H9 (cell line): Measurements from ENCODE around the gene RNF111. TPM values are rescaled to one million over a fixed set of nuclear protein-coding genes. Genes with fewer than 3 reads are reported as not detected.
A peak's percentile ranks its signal among the peaks of the same experiment; 100 is the strongest.

Experiments used
- DNase-seq: peaks from one replicate; pipeline ENCODE4 v3.0.0-alpha.2; 2017
- H2AFZ ChIP-seq: one replicate; pipeline ENCODE4 v1.6.1; 2013; ENCODE audit warnings: mild to moderate bottlenecking, low read length, control low read depth, moderate library complexity
- H2AK5ac ChIP-seq: 2 replicates; pipeline ENCODE4 v1.6.1; 2013; ENCODE audit warnings: low read length, control low read depth, mixed read lengths; ENCODE audit not compliant: insufficient read length
- H2BK120ac ChIP-seq: one replicate; pipeline ENCODE4 v1.6.1; 2013; ENCODE audit warnings: low read depth, mild to moderate bottlenecking, low read length, control low read depth, inconsistent platforms; ENCODE audit not compliant: poor library complexity, severe bottlenecking
- H2BK12ac ChIP-seq: 2 replicates; pipeline ENCODE4 v1.6.1; 2013; ENCODE audit warnings: low read length, control low read depth, mixed read lengths, low read depth; ENCODE audit not compliant: insufficient read length
- H2BK15ac ChIP-seq: 2 replicates; pipeline ENCODE4 v1.6.1; 2013; ENCODE audit warnings: low read depth, low read length, control low read depth
- H2BK20ac ChIP-seq: one replicate; pipeline ENCODE4 v1.6.1; 2013; ENCODE audit warnings: low read depth, mild to moderate bottlenecking, low read length, control low read depth, inconsistent platforms; ENCODE audit not compliant: poor library complexity, severe bottlenecking
- H2BK5ac ChIP-seq: 2 replicates; pipeline ENCODE4 v1.6.1; 2013; ENCODE audit warnings: low read length, control low read depth, mixed read lengths; ENCODE audit not compliant: insufficient read length
- H3K14ac ChIP-seq: 2 replicates; pipeline ENCODE4 v1.6.1; 2013; ENCODE audit warnings: low read length, control low read depth; ENCODE audit not compliant: insufficient read depth
- H3K18ac ChIP-seq: 2 replicates; pipeline ENCODE4 v1.6.1; 2013; ENCODE audit warnings: low read depth, mild to moderate bottlenecking, mixed read lengths, low read length, control low read depth; ENCODE audit not compliant: insufficient read length
- H3K23ac ChIP-seq: 2 replicates; pipeline ENCODE4 v1.6.1; 2013; ENCODE audit warnings: low read length, control low read depth, mixed read lengths, low read depth; ENCODE audit not compliant: insufficient read length
- H3K23me2 ChIP-seq: 2 replicates; pipeline ENCODE4 v1.6.1; 2013; ENCODE audit warnings: low read depth, mild to moderate bottlenecking, mixed read lengths, low read length, control low read depth; ENCODE audit not compliant: insufficient read length, poor library complexity, severe bottlenecking
- H3K27ac ChIP-seq: 2 replicates; pipeline ENCODE4 v1.5.1; 2013; ENCODE audit warnings: low read length, control low read depth, mixed read lengths, low read depth; ENCODE audit not compliant: insufficient read length
- H3K27me3 ChIP-seq: 2 replicates; pipeline ENCODE4 v1.6.1; 2013; ENCODE audit warnings: low read length, control low read depth, inconsistent platforms; ENCODE audit not compliant: insufficient read depth
- H3K4ac ChIP-seq: 2 replicates; pipeline ENCODE4 v1.6.1; 2013; ENCODE audit warnings: low read depth, mild to moderate bottlenecking, control low read depth, inconsistent platforms, low read length, moderate library complexity
- H3K4me1 ChIP-seq: 2 replicates; pipeline ENCODE4 v1.6.1; 2013; ENCODE audit warnings: low read length, control low read depth, inconsistent platforms; ENCODE audit not compliant: insufficient read depth
- H3K4me2 ChIP-seq: 2 replicates; pipeline ENCODE4 v1.6.1; 2013; ENCODE audit warnings: low read length, control low read depth, mixed read lengths; ENCODE audit not compliant: insufficient read length, insufficient read depth
- H3K56ac ChIP-seq: 2 replicates; pipeline ENCODE4 v1.6.1; 2013; ENCODE audit warnings: low read depth, mild to moderate bottlenecking, mixed read lengths, low read length, control low read depth; ENCODE audit not compliant: insufficient read length
- H3K79me1 ChIP-seq: 2 replicates; pipeline ENCODE4 v1.6.1; 2013; ENCODE audit warnings: low read depth, mild to moderate bottlenecking, moderate library complexity, low read length, control low read depth, inconsistent platforms; ENCODE audit not compliant: insufficient read depth, poor library complexity, severe bottlenecking
- H3K79me2 ChIP-seq: 2 replicates; pipeline ENCODE4 v1.6.1; 2013; ENCODE audit warnings: low read length, control low read depth, inconsistent platforms; ENCODE audit not compliant: insufficient read depth
- H3K9ac ChIP-seq: 2 replicates; pipeline ENCODE4 v1.6.1; 2013; ENCODE audit warnings: low read length, control low read depth, mixed read lengths; ENCODE audit not compliant: insufficient read length; ENCODE audit errors: extremely low read depth
- H3K9me3 ChIP-seq: one replicate; pipeline ENCODE4 v1.6.1; 2013; ENCODE audit warnings: low read depth, low read length, inconsistent platforms; ENCODE audit not compliant: control insufficient read depth
- H3T11ph ChIP-seq: one replicate; pipeline ENCODE4 v1.6.1; 2013; ENCODE audit warnings: mild to moderate bottlenecking, low read length, control low read depth, inconsistent platforms
- H4K20me1 ChIP-seq: one replicate; pipeline ENCODE4 v1.6.1; 2013; ENCODE audit not compliant: control insufficient read depth, insufficient read length, insufficient read depth
- H4K5ac ChIP-seq: 2 replicates; pipeline ENCODE4 v1.6.1; 2013; ENCODE audit warnings: low read depth, mild to moderate bottlenecking, mixed read lengths, low read length, control low read depth; ENCODE audit not compliant: insufficient read length
- H4K8ac ChIP-seq: replicated peaks from 2 replicates; pipeline ENCODE4 v1.6.1; 2013; ENCODE audit warnings: low read length, control low read depth, mixed read lengths, low read depth; ENCODE audit not compliant: insufficient read length
- H4K91ac ChIP-seq: 2 replicates; pipeline ENCODE4 v1.6.1; 2013; ENCODE audit warnings: low read depth, mild to moderate bottlenecking, moderate library complexity, mixed read lengths, low read length, control low read depth; ENCODE audit not compliant: insufficient read length
- H3K27ac Mint-ChIP-seq, 3 experiments: 2 replicates in 2 of 3; 3 replicates in 1 of 3; pipeline ENCODE4 v1.8.0; 2020 to 2021; ENCODE audit warnings: mixed read lengths in 3 of 3, mild to moderate bottlenecking in 1 of 3, moderate library complexity in 1 of 3
- H3K27me3 Mint-ChIP-seq: 2 replicates; pipeline ENCODE4 v1.8.0; 2021; ENCODE audit warnings: low read depth, mild to moderate bottlenecking, moderate library complexity, mixed read lengths
- H3K36me3 Mint-ChIP-seq, 3 experiments: 2 replicates in 2 of 3; 3 replicates in 1 of 3; pipeline ENCODE4 v1.8.0; 2020 to 2021; ENCODE audit warnings: low read depth in 3 of 3, mixed read lengths in 3 of 3; ENCODE audit not compliant: insufficient read depth in 1 of 3
- H3K4me1 Mint-ChIP-seq, 2 experiments: 2 replicates each; pipeline ENCODE4 v1.8.0; 2020; ENCODE audit warnings: mixed read lengths in 2 of 2
- H3K4me3 Mint-ChIP-seq, 2 experiments: 2 replicates in 1 of 2; 3 replicates in 1 of 2; pipeline ENCODE4 v1.8.0; 2020 to 2021; ENCODE audit warnings: mild to moderate bottlenecking in 2 of 2, mixed read lengths in 2 of 2, moderate library complexity in 1 of 2
- H3K9me3 Mint-ChIP-seq, 2 experiments: 2 replicates in 1 of 2; 3 replicates in 1 of 2; pipeline ENCODE4 v1.8.0; 2020; ENCODE audit warnings: mild to moderate bottlenecking in 2 of 2, mixed read lengths in 2 of 2, moderate library complexity in 1 of 2
- CTCF ChIP-seq: fragments of 200-600 bp; sonication (generic); conservative IDR thresholded peaks from 3 replicates; pipeline ENCODE4 v1.8.0; 2021; ENCODE audit warnings: antibody characterized with exemption, mild to moderate bottlenecking
- WGBS: extraction: QIAGEN DNeasy Blood & Tissue Kit; methylation state at CpG from one replicate; pipeline ENCODE4 v1.1.7; 2013; ENCODE audit warnings: missing lambda C conversion rate, low lambda C conversion rate, mixed read lengths; ENCODE audit not compliant: insufficient read length; ENCODE audit errors: extremely low coverage; 5-methylcytosine and 5-hydroxymethylcytosine counted together
- total RNA-seq: library from RNA; stranded (reverse); gene quantifications from 2 replicates; pipeline ENCODE4 v1.2.1, GENCODE V29; 2021

The RNF111 gene
- total RNA-seq, 1 experiment from 2014 or later = 28.0 TPM

GRCh38 chr15:58980351-58980939, 7.0 kb upstream of the RNF111 start:
- no peak overlapping the region for H2BK15ac ChIP-seq
- H2BK20ac ChIP-seq = no peak overlapping the region
- H3K4me2 ChIP-seq = no peak overlapping the region
- Mint-ChIP-seq H3K4me1 (peaks cover 2 to 3% of the 10 kb centered on the region in 2 experiments; a peak in 2 of 4 replicates), H3K36me3 (no peaks in the 10 kb centered on the region), H3K4me3 (no peak overlapping the region), H3K27ac (no peak overlapping the region), H3K9me3 (no peaks in the 10 kb centered on the region), H3K27me3 (peaks cover 5% of the 10 kb centered on the region)
- no CpG with 5 or more reads among the region's 5 CpGs for WGBS
- no peak overlapping the region for H3K27ac ChIP-seq
- no peak overlapping the region for H3K14ac ChIP-seq
- no peak overlapping the region for H2AFZ ChIP-seq
- no peak overlapping the region for H3T11ph ChIP-seq
- no peaks in the 10 kb centered on the region for H3K23me2 ChIP-seq
- no peak overlapping the region for H2BK5ac ChIP-seq
- H3K9ac ChIP-seq = no peak overlapping the region
- peak; percentile 71 for TF ChIP-seq CTCF
- H3K79me2 ChIP-seq = no peaks in the 10 kb centered on the region
- H4K5ac ChIP-seq = no peak overlapping the region
- no peak overlapping the region for H3K56ac ChIP-seq
- no peaks in the 10 kb centered on the region for H3K4me1 ChIP-seq
- H3K79me1 ChIP-seq = no peaks in the 10 kb centered on the region
- no peak overlapping the region for H2BK120ac ChIP-seq
- no peaks in the 10 kb centered on the region for H4K20me1 ChIP-seq
- H3K9me3 ChIP-seq = no peaks in the 10 kb centered on the region
- no peak overlapping the region for H3K23ac ChIP-seq
- no peaks in the 10 kb centered on the region for H3K27me3 ChIP-seq
- H2BK12ac ChIP-seq = no peak overlapping the region
- no peak for DNase-seq
- no peak overlapping the region for H4K91ac ChIP-seq
- no peak overlapping the region for H4K8ac ChIP-seq
- H2AK5ac ChIP-seq = no peak overlapping the region
- no peak overlapping the region for H3K4ac ChIP-seq
- no peak overlapping the region for H3K18ac ChIP-seq
